Liver (tissue), 9 donors: ENCODE data around the gene APOB. TPM values are rescaled to one million over a fixed set of nuclear protein-coding genes. Genes with fewer than 3 reads are reported as not detected.

Experiments
- DNase-seq: peaks from one replicate; pipeline ENCODE4 v3.0.0-alpha.2; 2017; ENCODE audit warnings: low spot score
- H3K27ac ChIP-seq, 2 donors: one replicate each; pipeline ENCODE4 v1.7.0; 2013; ENCODE audit warnings: inconsistent platforms in 2 of 2, low read length in 2 of 2, control low read depth in 1 of 2, low read depth in 1 of 2, mild to moderate bottlenecking in 1 of 2
- H3K27me3 ChIP-seq, 4 donors: one replicate each; pipeline versions ENCODE4 v1.6.1 to v1.7.0; 2013; ENCODE audit warnings: low read length in 3 of 4, inconsistent platforms in 1 of 4, mild to moderate bottlenecking in 1 of 4, moderate library complexity in 1 of 4; ENCODE audit not compliant: control insufficient read depth in 4 of 4, insufficient read depth in 4 of 4
- H3K36me3 ChIP-seq, 4 donors: one replicate each; pipeline versions ENCODE4 v1.6.1 to v1.7.0; 2013; ENCODE audit warnings: low read length in 3 of 4, mild to moderate bottlenecking in 3 of 4, low read depth in 1 of 4, moderate library complexity in 1 of 4; ENCODE audit not compliant: control insufficient read depth in 4 of 4, insufficient read depth in 3 of 4
- H3K4me1 ChIP-seq, 4 donors: one replicate each; pipeline versions ENCODE4 v1.6.1 to v1.7.0; 2013; ENCODE audit warnings: low read length in 3 of 4, mild to moderate bottlenecking in 3 of 4, moderate library complexity in 1 of 4; ENCODE audit not compliant: control insufficient read depth in 4 of 4, insufficient read depth in 4 of 4
- H3K4me3 ChIP-seq, 3 donors: one replicate each; pipeline versions ENCODE4 v1.6.1 to v1.7.0; 2013; ENCODE audit warnings: low read length in 3 of 3, control low read depth in 1 of 3, low read depth in 1 of 3, mild to moderate bottlenecking in 1 of 3
- H3K9ac ChIP-seq, 2 donors: one replicate each; pipeline ENCODE4 v1.7.0; 2013; ENCODE audit warnings: low read length in 2 of 2, mild to moderate bottlenecking in 2 of 2, moderate library complexity in 2 of 2, control low read depth in 1 of 2, low read depth in 1 of 2
- H3K9me3 ChIP-seq, 4 donors: one replicate each; pipeline versions ENCODE4 v1.6.1 to v1.7.0; 2013; ENCODE audit warnings: low read length in 3 of 4; ENCODE audit not compliant: control insufficient read depth in 4 of 4
- EGR1 ChIP-seq, 2 donors: IDR thresholded peaks; 2 replicates each; pipeline ENCODE4 v1.6.1; 2016 to 2018; ENCODE audit warnings: antibody characterized with exemption in 2 of 2, low read depth in 2 of 2
- FOXA1 ChIP-seq: IDR thresholded peaks from 2 replicates; pipeline ENCODE4 v1.6.1; 2016; ENCODE audit warnings: antibody characterized with exemption
- FOXA2 ChIP-seq: IDR thresholded peaks from 2 replicates; pipeline ENCODE4 v1.6.1; 2016; ENCODE audit warnings: antibody characterized with exemption
- GABPA ChIP-seq, 2 donors: IDR thresholded peaks in 1 of 2; conservative IDR thresholded peaks in 1 of 2; 2 replicates each; pipeline ENCODE4 v1.6.1; 2016; ENCODE audit warnings: antibody characterized with exemption in 2 of 2, mild to moderate bottlenecking in 1 of 2, moderate library complexity in 1 of 2
- HNF4A ChIP-seq, 2 donors: conservative IDR thresholded peaks; 2 replicates each; pipeline ENCODE4 v1.6.1; 2016; ENCODE audit warnings: antibody characterized with exemption in 2 of 2, mild to moderate bottlenecking in 2 of 2
- HNF4G ChIP-seq: IDR thresholded peaks from 2 replicates; pipeline ENCODE4 v1.6.1; 2016; ENCODE audit warnings: antibody characterized with exemption
- JUND ChIP-seq, 2 donors: IDR thresholded peaks; 2 replicates each; pipeline ENCODE4 v1.6.1; 2016; ENCODE audit warnings: antibody characterized with exemption in 2 of 2
- NR2F2 ChIP-seq: IDR thresholded peaks from 2 replicates; pipeline ENCODE4 v1.6.1; 2016; ENCODE audit warnings: antibody characterized with exemption
- RAD21 ChIP-seq, 2 donors: IDR thresholded peaks; 2 replicates each; pipeline ENCODE4 v1.6.1; 2016; ENCODE audit warnings: antibody characterized with exemption in 2 of 2, mild to moderate bottlenecking in 2 of 2
- RXRA ChIP-seq, 2 donors: IDR thresholded peaks; 2 replicates each; pipeline ENCODE4 v1.6.1; 2017 to 2018; ENCODE audit warnings: antibody characterized with exemption in 2 of 2, mild to moderate bottlenecking in 1 of 2
- SP1 ChIP-seq: IDR thresholded peaks from 2 replicates; pipeline ENCODE4 v1.6.1; 2018; ENCODE audit warnings: antibody characterized with exemption, mild to moderate bottlenecking
- TAF1 ChIP-seq: conservative IDR thresholded peaks from 2 replicates; pipeline ENCODE4 v1.6.1; 2016; ENCODE audit warnings: antibody characterized with exemption, mild to moderate bottlenecking
- YY1 ChIP-seq: IDR thresholded peaks from 2 replicates; pipeline ENCODE4 v1.6.1; 2016; ENCODE audit warnings: antibody characterized with exemption, mild to moderate bottlenecking
- WGBS: extraction: QIAGEN DNeasy Blood & Tissue Kit; methylation state at CpG from one replicate; pipeline ENCODE4 v1.1.7; 2013; 5-methylcytosine and 5-hydroxymethylcytosine counted together
- polyA plus RNA-seq, 2 donors: library from polyadenylated mRNA; stranded (reverse) in 1 of 2; unstranded in 1 of 2; fragments of 200-250 nt in 1 of 2; fragments of >200 nt in 1 of 2; fragmentation: Nextera tagmentation in 1 of 2; extraction: Ambion mirVana in 1 of 2; gene quantifications; one replicate each; pipeline versions ENCODE4 v1.2.1 to v1.2.3, GENCODE V29; 2013 to 2015
- total RNA-seq, 2 donors: library from RNA; depleted of rRNA; stranded (reverse); fragments of >200 nt; gene quantifications; one replicate each; pipeline ENCODE4 v1.2.3, GENCODE V29; 2014
- TF ChIP-seq, protein P1 (sequence below): IDR thresholded peaks from 2 replicates; pipeline ENCODE4 v1.6.1; 2016; ENCODE audit warnings: antibody characterized with exemption, mild to moderate bottlenecking
- TF ChIP-seq, protein P2 (sequence below): IDR thresholded peaks from 2 replicates; pipeline ENCODE4 v1.6.1; 2016; ENCODE audit warnings: antibody characterized with exemption
- TF ChIP-seq, protein P3 (sequence below): IDR thresholded peaks from 2 replicates; pipeline ENCODE4 v1.6.1; 2016; ENCODE audit warnings: antibody characterized with exemption
- TF ChIP-seq, protein P4 (sequence below): fragments of 150-350 bp; IDR thresholded peaks from 2 replicates; pipeline ENCODE4 v1.5.1; 2017; ENCODE audit warnings: improper control_type of control experiment, low read depth, low read length; ENCODE audit not compliant: missing input control
- TF ChIP-seq, protein P5 (sequence below): IDR thresholded peaks from 2 replicates; pipeline ENCODE4 v1.6.1; 2016; ENCODE audit warnings: antibody characterized with exemption
- donor health status: healthy.
- donor health status: healthy.
- donor health status: healthy.
- donor health status: healthy.
- donor health status: healthy.

APOB gene
- total and polyA plus RNA-seq, 4 donors = 431 to 2,949 (median 1,463) TPM

DNA sequence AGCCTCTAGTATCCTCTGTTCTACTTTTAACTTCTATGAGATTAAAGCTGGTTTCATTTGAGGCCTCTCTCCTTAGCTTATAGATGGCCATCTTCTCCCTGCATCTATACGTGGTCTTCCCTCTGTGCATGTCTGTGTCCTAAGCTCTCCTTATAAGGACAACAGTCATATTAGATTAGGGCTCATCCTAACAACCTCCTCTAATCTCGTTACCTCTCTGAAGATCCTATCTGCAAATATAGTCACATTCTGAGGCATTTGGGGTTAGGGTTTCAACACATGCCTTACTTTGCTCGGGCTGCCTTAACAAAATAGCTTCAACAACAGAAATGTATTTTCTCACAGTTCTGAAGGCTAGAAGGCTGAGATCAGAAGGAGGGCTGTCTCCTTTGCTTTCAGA lies 11.6 kb upstream of the APOB start:
- WGBS = 91% methylated on average over 3 of the region's 3 CpGs
- no peak overlapping the region for H3K27ac ChIP-seq

DNA sequence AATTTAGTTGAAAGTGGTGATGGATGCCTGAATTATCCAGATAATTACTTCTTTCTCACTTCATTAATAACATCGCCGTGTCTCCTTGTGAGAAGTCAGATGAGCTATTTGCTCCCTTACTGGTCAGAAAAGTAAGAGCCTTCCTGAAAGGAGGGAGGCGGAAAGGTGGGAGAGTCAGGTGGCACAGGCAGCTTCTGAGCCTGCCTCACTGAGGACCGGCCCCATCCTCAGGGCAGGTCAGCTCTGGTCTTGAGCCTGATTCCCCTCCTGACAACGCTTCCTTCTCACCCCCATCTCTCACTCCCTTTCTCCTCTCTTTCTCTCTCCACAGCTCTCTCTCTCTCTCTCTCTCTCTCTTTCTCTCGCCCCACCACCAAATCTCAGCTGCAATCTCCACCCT lies 10.1 kb upstream of the APOB start:
- no peak overlapping the region for H3K27ac ChIP-seq
- H3K9ac ChIP-seq = no peak overlapping the region
- H3K4me1 ChIP-seq = no peaks in the 10 kb centered on the region
- no peak overlapping the region for H3K4me3 ChIP-seq
- H3K36me3 ChIP-seq = no peaks in the 10 kb centered on the region
- 95% methylated on average over 6 of the region's 6 CpGs for WGBS
- H3K27me3 ChIP-seq = no peaks in the 10 kb centered on the region
- no peak for DNase-seq
- H3K9me3 ChIP-seq = no peaks in the 10 kb centered on the region
- TF ChIP-seq FOXA2 (no peak), HNF4A (conservative IDR thresholded peaks at IDR 0.05) (no peak), HNF4G (no peak), JUND (IDR thresholded peaks at IDR 0.05) (no peak), RAD21 (IDR thresholded peaks at IDR 0.05) (no peak), TAF1 (no peak), RXRA (IDR thresholded peaks at IDR 0.05) (no peak)
- TF ChIP-seq, protein P1, sequence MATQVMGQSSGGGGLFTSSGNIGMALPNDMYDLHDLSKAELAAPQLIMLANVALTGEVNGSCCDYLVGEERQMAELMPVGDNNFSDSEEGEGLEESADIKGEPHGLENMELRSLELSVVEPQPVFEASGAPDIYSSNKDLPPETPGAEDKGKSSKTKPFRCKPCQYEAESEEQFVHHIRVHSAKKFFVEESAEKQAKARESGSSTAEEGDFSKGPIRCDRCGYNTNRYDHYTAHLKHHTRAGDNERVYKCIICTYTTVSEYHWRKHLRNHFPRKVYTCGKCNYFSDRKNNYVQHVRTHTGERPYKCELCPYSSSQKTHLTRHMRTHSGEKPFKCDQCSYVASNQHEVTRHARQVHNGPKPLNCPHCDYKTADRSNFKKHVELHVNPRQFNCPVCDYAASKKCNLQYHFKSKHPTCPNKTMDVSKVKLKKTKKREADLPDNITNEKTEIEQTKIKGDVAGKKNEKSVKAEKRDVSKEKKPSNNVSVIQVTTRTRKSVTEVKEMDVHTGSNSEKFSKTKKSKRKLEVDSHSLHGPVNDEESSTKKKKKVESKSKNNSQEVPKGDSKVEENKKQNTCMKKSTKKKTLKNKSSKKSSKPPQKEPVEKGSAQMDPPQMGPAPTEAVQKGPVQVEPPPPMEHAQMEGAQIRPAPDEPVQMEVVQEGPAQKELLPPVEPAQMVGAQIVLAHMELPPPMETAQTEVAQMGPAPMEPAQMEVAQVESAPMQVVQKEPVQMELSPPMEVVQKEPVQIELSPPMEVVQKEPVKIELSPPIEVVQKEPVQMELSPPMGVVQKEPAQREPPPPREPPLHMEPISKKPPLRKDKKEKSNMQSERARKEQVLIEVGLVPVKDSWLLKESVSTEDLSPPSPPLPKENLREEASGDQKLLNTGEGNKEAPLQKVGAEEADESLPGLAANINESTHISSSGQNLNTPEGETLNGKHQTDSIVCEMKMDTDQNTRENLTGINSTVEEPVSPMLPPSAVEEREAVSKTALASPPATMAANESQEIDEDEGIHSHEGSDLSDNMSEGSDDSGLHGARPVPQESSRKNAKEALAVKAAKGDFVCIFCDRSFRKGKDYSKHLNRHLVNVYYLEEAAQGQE = no peak

More for the DNA sequence above, 11.6 kb upstream of the APOB start:
- no peak overlapping the region for H3K9ac ChIP-seq
- TF ChIP-seq YY1 = no peak
- no peak for TF ChIP-seq HNF4G
- no peak for TF ChIP-seq EGR1 (IDR thresholded peaks at IDR 0.05; ENCODE audit: low read depth in 2 of 2)
- TF ChIP-seq, protein P2, sequence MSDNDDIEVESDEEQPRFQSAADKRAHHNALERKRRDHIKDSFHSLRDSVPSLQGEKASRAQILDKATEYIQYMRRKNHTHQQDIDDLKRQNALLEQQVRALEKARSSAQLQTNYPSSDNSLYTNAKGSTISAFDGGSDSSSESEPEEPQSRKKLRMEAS = no peak
- TF ChIP-seq RAD21 (IDR thresholded peaks at IDR 0.05) = no peak
- TF ChIP-seq, protein P1 = no peak
- TF ChIP-seq HNF4A (conservative IDR thresholded peaks at IDR 0.05) = no peak
- TF ChIP-seq RXRA (IDR thresholded peaks at IDR 0.05) = no peak
- TF ChIP-seq NR2F2 = no peak
- TF ChIP-seq TAF1 = no peak
- TF ChIP-seq GABPA (IDR thresholded peaks at IDR 0.05 in 1 of 2, conservative IDR thresholded peaks at IDR 0.05 in 1 of 2) = no peak
- TF ChIP-seq, protein P3, sequence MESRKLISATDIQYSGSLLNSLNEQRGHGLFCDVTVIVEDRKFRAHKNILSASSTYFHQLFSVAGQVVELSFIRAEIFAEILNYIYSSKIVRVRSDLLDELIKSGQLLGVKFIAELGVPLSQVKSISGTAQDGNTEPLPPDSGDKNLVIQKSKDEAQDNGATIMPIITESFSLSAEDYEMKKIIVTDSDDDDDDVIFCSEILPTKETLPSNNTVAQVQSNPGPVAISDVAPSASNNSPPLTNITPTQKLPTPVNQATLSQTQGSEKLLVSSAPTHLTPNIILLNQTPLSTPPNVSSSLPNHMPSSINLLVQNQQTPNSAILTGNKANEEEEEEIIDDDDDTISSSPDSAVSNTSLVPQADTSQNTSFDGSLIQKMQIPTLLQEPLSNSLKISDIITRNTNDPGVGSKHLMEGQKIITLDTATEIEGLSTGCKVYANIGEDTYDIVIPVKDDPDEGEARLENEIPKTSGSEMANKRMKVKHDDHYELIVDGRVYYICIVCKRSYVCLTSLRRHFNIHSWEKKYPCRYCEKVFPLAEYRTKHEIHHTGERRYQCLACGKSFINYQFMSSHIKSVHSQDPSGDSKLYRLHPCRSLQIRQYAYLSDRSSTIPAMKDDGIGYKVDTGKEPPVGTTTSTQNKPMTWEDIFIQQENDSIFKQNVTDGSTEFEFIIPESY = no peak
- no peak for TF ChIP-seq FOXA2
- TF ChIP-seq FOXA1 = no peak
- no peak for TF ChIP-seq SP1
- TF ChIP-seq, protein P4, sequence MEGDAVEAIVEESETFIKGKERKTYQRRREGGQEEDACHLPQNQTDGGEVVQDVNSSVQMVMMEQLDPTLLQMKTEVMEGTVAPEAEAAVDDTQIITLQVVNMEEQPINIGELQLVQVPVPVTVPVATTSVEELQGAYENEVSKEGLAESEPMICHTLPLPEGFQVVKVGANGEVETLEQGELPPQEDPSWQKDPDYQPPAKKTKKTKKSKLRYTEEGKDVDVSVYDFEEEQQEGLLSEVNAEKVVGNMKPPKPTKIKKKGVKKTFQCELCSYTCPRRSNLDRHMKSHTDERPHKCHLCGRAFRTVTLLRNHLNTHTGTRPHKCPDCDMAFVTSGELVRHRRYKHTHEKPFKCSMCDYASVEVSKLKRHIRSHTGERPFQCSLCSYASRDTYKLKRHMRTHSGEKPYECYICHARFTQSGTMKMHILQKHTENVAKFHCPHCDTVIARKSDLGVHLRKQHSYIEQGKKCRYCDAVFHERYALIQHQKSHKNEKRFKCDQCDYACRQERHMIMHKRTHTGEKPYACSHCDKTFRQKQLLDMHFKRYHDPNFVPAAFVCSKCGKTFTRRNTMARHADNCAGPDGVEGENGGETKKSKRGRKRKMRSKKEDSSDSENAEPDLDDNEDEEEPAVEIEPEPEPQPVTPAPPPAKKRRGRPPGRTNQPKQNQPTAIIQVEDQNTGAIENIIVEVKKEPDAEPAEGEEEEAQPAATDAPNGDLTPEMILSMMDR = no peak
- no peak for TF ChIP-seq JUND (IDR thresholded peaks at IDR 0.05)
- TF ChIP-seq, protein P5, sequence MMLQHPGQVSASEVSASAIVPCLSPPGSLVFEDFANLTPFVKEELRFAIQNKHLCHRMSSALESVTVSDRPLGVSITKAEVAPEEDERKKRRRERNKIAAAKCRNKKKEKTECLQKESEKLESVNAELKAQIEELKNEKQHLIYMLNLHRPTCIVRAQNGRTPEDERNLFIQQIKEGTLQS = no peak
- H3K27me3 ChIP-seq = no peaks in the 10 kb centered on the region
- H3K4me1 ChIP-seq = no peaks in the 10 kb centered on the region
- DNase-seq = no peak
- no peaks in the 10 kb centered on the region for H3K9me3 ChIP-seq
- no peaks in the 10 kb centered on the region for H3K36me3 ChIP-seq
- no peak overlapping the region for H3K4me3 ChIP-seq
